ENCODE results near the gene ZNF830. TPM values are rescaled to one million over a fixed set of nuclear protein-coding genes. Genes with fewer than 3 reads are reported as not detected.

Gene ZNF830
- polyA plus RNA-seq, 1 of the 3 experiments (the other 2 are of a cell fraction) = 8.8 TPM

- WGBS (ENCODE audit: low lambda C conversion rate) = 2% methylated on average over 5 of the region's 69 CpGs
- Histone ChIP-seq H3F3A (replicated peaks; ENCODE audit: insufficient read depth) (peaks cover 7% of the 10 kb centered on the region), H3K27ac (ENCODE audit: low read depth in 2 of 2, low read length in 1 of 2) (peak overlapping the region; percentile 91 to 94), H3K9me2 (no peaks in the 10 kb centered on the region), H4K20me1 (ENCODE audit: insufficient read depth) (no peaks in the 10 kb centered on the region), H3K9me3 (no peaks in the 10 kb centered on the region), H3K36me3 (replicated peaks in 1 of 2; ENCODE audit: control insufficient read depth in 1 of 2, insufficient read depth in 2 of 2, low read length in 1 of 2) (peaks cover 14 to 15% of the 10 kb centered on the region in 2 experiments), H2AFZ (ENCODE audit: low read depth) (peak overlapping the region; percentile 82), H3K4me3 (ENCODE audit: low read depth in 2 of 2, low read length in 1 of 2) (peak overlapping the region; percentile 71 to 80), H3K4me1 (ENCODE audit: control insufficient read depth in 1 of 2, insufficient read depth in 2 of 2, low read depth in 1 of 2, low read length in 1 of 2) (peaks cover 0 to 15% of the 10 kb centered on the region in 2 experiments; a peak in 2 of 4 replicates), H3K27me3 (ENCODE audit: insufficient read depth) (no peaks in the 10 kb centered on the region), H3K9ac (peak overlapping the region; percentile 91), H3K4me2 (peak overlapping the region; percentile 78), H3K79me2 (ENCODE audit: insufficient read depth) (peaks cover 37% of the 10 kb centered on the region; the same call in 1 of the 2 replicates)
- 0 out of 2 replicates have a peak, but pooled peaks have one; percentile 46 for TF ChIP-seq YY1 (IDR thresholded peaks at IDR 0.05; ENCODE audit: low read depth)
- TF ChIP-seq, protein P1, sequence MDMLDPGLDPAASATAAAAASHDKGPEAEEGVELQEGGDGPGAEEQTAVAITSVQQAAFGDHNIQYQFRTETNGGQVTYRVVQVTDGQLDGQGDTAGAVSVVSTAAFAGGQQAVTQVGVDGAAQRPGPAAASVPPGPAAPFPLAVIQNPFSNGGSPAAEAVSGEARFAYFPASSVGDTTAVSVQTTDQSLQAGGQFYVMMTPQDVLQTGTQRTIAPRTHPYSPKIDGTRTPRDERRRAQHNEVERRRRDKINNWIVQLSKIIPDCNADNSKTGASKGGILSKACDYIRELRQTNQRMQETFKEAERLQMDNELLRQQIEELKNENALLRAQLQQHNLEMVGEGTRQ (IDR thresholded peaks at IDR 0.05; ENCODE audit: borderline replicate concordance, low read depth, low read length) = no peak
- 0 out of 2 replicates have a peak, but pooled peaks have one; percentile 2 for TF ChIP-seq TCF12 (IDR thresholded peaks at IDR 0.05)
- TF ChIP-seq GATA2 (CRISPR knock-in tag; IDR thresholded peaks at IDR 0.05) = no peak
- TF ChIP-seq RFX5 (IDR thresholded peaks at IDR 0.05; ENCODE audit: low read length) = no peak
- TF ChIP-seq CTCF (IDR thresholded peaks at IDR 0.05) = peak; percentile 55
- peak; percentile 27; the same call in 1 of the 2 replicates for TF ChIP-seq SMC3 (IDR thresholded peaks at IDR 0.05; ENCODE audit: low read depth, low read length)
- TF ChIP-seq MXI1 (IDR thresholded peaks at IDR 0.05; ENCODE audit: low read depth, low read length) = peak; percentile 86; the same call in 1 of the 2 replicates
- peak; percentile 85 for TF ChIP-seq MAX (IDR thresholded peaks at IDR 0.05; ENCODE audit: low read depth)
- TF ChIP-seq, protein P2, sequence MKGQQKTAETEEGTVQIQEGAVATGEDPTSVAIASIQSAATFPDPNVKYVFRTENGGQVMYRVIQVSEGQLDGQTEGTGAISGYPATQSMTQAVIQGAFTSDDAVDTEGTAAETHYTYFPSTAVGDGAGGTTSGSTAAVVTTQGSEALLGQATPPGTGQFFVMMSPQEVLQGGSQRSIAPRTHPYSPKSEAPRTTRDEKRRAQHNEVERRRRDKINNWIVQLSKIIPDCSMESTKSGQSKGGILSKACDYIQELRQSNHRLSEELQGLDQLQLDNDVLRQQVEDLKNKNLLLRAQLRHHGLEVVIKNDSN (IDR thresholded peaks at IDR 0.05; ENCODE audit: borderline replicate concordance, low read depth) = no peak
- TF ChIP-seq, protein P3, sequence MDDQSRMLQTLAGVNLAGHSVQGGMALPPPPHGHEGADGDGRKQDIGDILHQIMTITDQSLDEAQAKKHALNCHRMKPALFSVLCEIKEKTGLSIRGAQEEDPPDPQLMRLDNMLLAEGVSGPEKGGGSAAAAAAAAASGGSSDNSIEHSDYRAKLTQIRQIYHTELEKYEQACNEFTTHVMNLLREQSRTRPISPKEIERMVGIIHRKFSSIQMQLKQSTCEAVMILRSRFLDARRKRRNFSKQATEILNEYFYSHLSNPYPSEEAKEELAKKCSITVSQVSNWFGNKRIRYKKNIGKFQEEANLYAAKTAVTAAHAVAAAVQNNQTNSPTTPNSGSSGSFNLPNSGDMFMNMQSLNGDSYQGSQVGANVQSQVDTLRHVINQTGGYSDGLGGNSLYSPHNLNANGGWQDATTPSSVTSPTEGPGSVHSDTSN (IDR thresholded peaks at IDR 0.05) = no peak
- TF ChIP-seq EP300 (IDR thresholded peaks at IDR 0.05; ENCODE audit: borderline replicate concordance in 1 of 2, low read depth in 1 of 2, low read length in 1 of 2) = no peak; a peak in 1 of 4 replicates
- TF ChIP-seq, protein P4, sequence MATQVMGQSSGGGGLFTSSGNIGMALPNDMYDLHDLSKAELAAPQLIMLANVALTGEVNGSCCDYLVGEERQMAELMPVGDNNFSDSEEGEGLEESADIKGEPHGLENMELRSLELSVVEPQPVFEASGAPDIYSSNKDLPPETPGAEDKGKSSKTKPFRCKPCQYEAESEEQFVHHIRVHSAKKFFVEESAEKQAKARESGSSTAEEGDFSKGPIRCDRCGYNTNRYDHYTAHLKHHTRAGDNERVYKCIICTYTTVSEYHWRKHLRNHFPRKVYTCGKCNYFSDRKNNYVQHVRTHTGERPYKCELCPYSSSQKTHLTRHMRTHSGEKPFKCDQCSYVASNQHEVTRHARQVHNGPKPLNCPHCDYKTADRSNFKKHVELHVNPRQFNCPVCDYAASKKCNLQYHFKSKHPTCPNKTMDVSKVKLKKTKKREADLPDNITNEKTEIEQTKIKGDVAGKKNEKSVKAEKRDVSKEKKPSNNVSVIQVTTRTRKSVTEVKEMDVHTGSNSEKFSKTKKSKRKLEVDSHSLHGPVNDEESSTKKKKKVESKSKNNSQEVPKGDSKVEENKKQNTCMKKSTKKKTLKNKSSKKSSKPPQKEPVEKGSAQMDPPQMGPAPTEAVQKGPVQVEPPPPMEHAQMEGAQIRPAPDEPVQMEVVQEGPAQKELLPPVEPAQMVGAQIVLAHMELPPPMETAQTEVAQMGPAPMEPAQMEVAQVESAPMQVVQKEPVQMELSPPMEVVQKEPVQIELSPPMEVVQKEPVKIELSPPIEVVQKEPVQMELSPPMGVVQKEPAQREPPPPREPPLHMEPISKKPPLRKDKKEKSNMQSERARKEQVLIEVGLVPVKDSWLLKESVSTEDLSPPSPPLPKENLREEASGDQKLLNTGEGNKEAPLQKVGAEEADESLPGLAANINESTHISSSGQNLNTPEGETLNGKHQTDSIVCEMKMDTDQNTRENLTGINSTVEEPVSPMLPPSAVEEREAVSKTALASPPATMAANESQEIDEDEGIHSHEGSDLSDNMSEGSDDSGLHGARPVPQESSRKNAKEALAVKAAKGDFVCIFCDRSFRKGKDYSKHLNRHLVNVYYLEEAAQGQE (IDR thresholded peaks at IDR 0.05; ENCODE audit: low read depth, low read length) = no peak
- TF ChIP-seq RAD21 (IDR thresholded peaks at IDR 0.05; ENCODE audit: low read length) = peak; percentile 50
- peak; percentile 95 for DNase-seq
- CTCF ChIA-PET = interaction anchor here (0.6 to 4.1 kb wide), 17 partner anchors 11 to 540 kb away, joined by 3 to 25 read pairs (median 3); partner anchors contain the start of gene RAD51D
- POLR2A ChIA-PET = interaction anchor here (0.6 to 2.0 kb wide), 2 partner anchors 20 to 160 kb away, joined by 4 to 12 read pairs; partner anchors contain the start of genes CCT6B and ZNF830
Observed at GRCh38 chr17:34980681-34981537, 19.6 kb downstream of the ZNF830 start.
